A549 (cell line): ENCODE data around the gene CTIF. TPM values are rescaled to one million over a fixed set of nuclear protein-coding genes. Genes with fewer than 3 reads are reported as not detected.

Experiments
- ATAC-seq, 2 experiments: fragments of 200-7000 bp in 1 of 2; fragments of >200 bp in 1 of 2; cut with Nextera tagmentation in 1 of 2; cut with Tn5 transposase in 1 of 2; 3 replicates each; pipeline versions ENCODE4 v1.8.0 to v1.9.1; 2018 to 2020; ENCODE audit warnings: mild to moderate bottlenecking in 1 of 2, moderate library complexity in 1 of 2
- CTCF ChIA-PET: fragments of 300-600 bp; sonication (Branson Sonifier 250); formaldehyde crosslinking; extraction: SDS; loops from one replicate; lab custom pipeline; 2021; ENCODE audit warnings: antibody characterized with exemption, inconsistent platforms; lab: Yijun Ruan, JAX
- POLR2A ChIA-PET: fragments of 350-600 bp; formaldehyde crosslinking; extraction: SDS; loops from one replicate; lab custom pipeline; 2021; ENCODE audit warnings: antibody characterized with exemption, inconsistent platforms; lab: Yijun Ruan, JAX
- DNase-seq, 2 experiments: peaks; one replicate each; pipeline versions ENCODE4 v3.0.0 to v3.0.0-alpha.2; 2011 to 2016; ENCODE audit warnings: low read depth in 1 of 2, low spot score in 1 of 2
- FAIRE-seq: peaks from 2 replicates; lab custom pipeline; 2011; peaks lifted over from hg19 to GRCh38; lab: Jason Lieb, UNC
- H3K27ac ChIP-seq, 2 experiments: fragments of >200 bp; sonication (Bioruptor Twin); formaldehyde crosslinking; 3 replicates each; pipeline ENCODE4 v1.5.1; 2016 to 2017
- H3K4me1 ChIP-seq: fragments of >200 bp; sonication (Bioruptor Twin); formaldehyde crosslinking; 3 replicates; pipeline ENCODE4 v1.6.1; 2016
- H3K4me2 ChIP-seq: fragments of >200 bp; sonication (Bioruptor Twin); formaldehyde crosslinking; 3 replicates; pipeline ENCODE4 v1.6.1; 2016
- H3K4me3 ChIP-seq: fragments of >200 bp; sonication (Bioruptor Twin); formaldehyde crosslinking; 3 replicates; pipeline ENCODE4 v1.5.1; 2016
- H3K9me3 ChIP-seq: fragments of >200 bp; sonication (Bioruptor Twin); formaldehyde crosslinking; 3 replicates; pipeline ENCODE4 v1.6.1; 2016
- BHLHE40 ChIP-seq: IDR thresholded peaks from 2 replicates; pipeline ENCODE4 v1.6.1; 2012; ENCODE audit warnings: low read depth, low read length, inconsistent platforms
- CBX2 ChIP-seq: fragments of 200-600 bp; sonication (generic); IDR thresholded peaks from 2 replicates; pipeline ENCODE4 v1.6.1; 2016; ENCODE audit warnings: low read depth, mild to moderate bottlenecking, borderline replicate concordance
- CBX8 ChIP-seq: fragments of 200-600 bp; sonication (generic); IDR thresholded peaks from 2 replicates; pipeline ENCODE4 v1.6.1; 2016
- CEBPB ChIP-seq, 2 experiments: fragments of >200 bp in 1 of 2; sonication (Bioruptor Twin) in 1 of 2; formaldehyde crosslinking in 1 of 2; IDR thresholded peaks; 2 replicates each; pipeline ENCODE4 v1.6.1; 2012 to 2016
- EHF ChIP-seq: fragments of 250-450 bp; sonication (Bioruptor Pico); IDR thresholded peaks from 2 replicates; pipeline ENCODE4 v1.5.0; 2020; ENCODE audit warnings: mild to moderate bottlenecking
- FOSB ChIP-seq: fragments of 250-450 bp; sonication (Bioruptor Pico); IDR thresholded peaks from 2 replicates; pipeline ENCODE4 v1.5.0; 2020; ENCODE audit warnings: mild to moderate bottlenecking, moderate library complexity
- FOSL2 ChIP-seq, 2 experiments: fragments of 450-650 bp in 1 of 2; fragments of >200 bp in 1 of 2; sonication (Bioruptor Twin) in 1 of 2; formaldehyde crosslinking; IDR thresholded peaks; 2 replicates each; pipeline versions ENCODE4 v1.5.0 to v1.6.1; 2016 to 2020; ENCODE audit warnings: mild to moderate bottlenecking in 1 of 2, moderate library complexity in 1 of 2
- GATA3 ChIP-seq: IDR thresholded peaks from 2 replicates; pipeline ENCODE4 v1.6.1; 2012; ENCODE audit warnings: borderline replicate concordance
- HEYL ChIP-seq: fragments of 250-450 bp; sonication (Bioruptor Pico); IDR thresholded peaks from 2 replicates; pipeline ENCODE4 v1.8.0; 2021; ENCODE audit warnings: mild to moderate bottlenecking, moderate library complexity
- HOXA7 ChIP-seq: fragments of 250-450 bp; sonication (Bioruptor Pico); IDR thresholded peaks from 2 replicates; pipeline ENCODE4 v1.5.0; 2020; ENCODE audit warnings: mild to moderate bottlenecking, moderate library complexity
- JUN ChIP-seq, 2 experiments: fragments of >200 bp; sonication (Bioruptor Twin); formaldehyde crosslinking; IDR thresholded peaks; 2 replicates in 1 of 2; 3 replicates in 1 of 2; pipeline ENCODE4 v1.6.1; 2016 to 2017
- KDM1A ChIP-seq: fragments of 200-600 bp; sonication (generic); IDR thresholded peaks from 2 replicates; pipeline ENCODE4 v1.6.1; 2016; ENCODE audit warnings: low read depth, mild to moderate bottlenecking
- KDM5A ChIP-seq: fragments of 200-600 bp; sonication (generic); IDR thresholded peaks from 2 replicates; pipeline ENCODE4 v1.6.1; 2016; ENCODE audit warnings: antibody characterized with exemption, mild to moderate bottlenecking
- MYC ChIP-seq: IDR thresholded peaks from 2 replicates; pipeline ENCODE4 v1.6.1; 2012; ENCODE audit warnings: mild to moderate bottlenecking, inconsistent platforms, low read length, improper control_type of control experiment, borderline replicate concordance
- NFE2L2 ChIP-seq: fragments of 150-350 bp; conservative IDR thresholded peaks from 2 replicates; pipeline ENCODE4 v1.6.1; 2014; ENCODE audit warnings: low read length
- POLR2A ChIP-seq: IDR thresholded peaks from 2 replicates; pipeline ENCODE4 v1.6.1; 2012; ENCODE audit warnings: mild to moderate bottlenecking, low read length
- POLR2AphosphoS2 ChIP-seq: conservative IDR thresholded peaks from 2 replicates; pipeline ENCODE4 v1.6.1; 2012; ENCODE audit warnings: low read length, improper control_type of control experiment, inconsistent platforms
- RARB ChIP-seq: fragments of 250-450 bp; sonication (Bioruptor Pico); IDR thresholded peaks from 2 replicates; pipeline ENCODE4 v1.8.0; 2021; ENCODE audit warnings: mild to moderate bottlenecking, moderate library complexity
- RCOR1 ChIP-seq: fragments of 150-350 bp; IDR thresholded peaks from 2 replicates; pipeline ENCODE4 v1.6.1; 2014; ENCODE audit warnings: antibody characterized with exemption, low read length, low read depth
- TP53 ChIP-seq: fragments of 250-450 bp; sonication (Bioruptor Pico); IDR thresholded peaks from 2 replicates; pipeline ENCODE4 v1.5.0; 2021; ENCODE audit warnings: mild to moderate bottlenecking, moderate library complexity
- WGBS: methylation state at CpG from one replicate; pipeline ENCODE4 v1.1.6; 2017; ENCODE audit errors: missing lambda C conversion rate; 5-methylcytosine and 5-hydroxymethylcytosine counted together
- polyA plus RNA-seq, 4 experiments: library from polyadenylated mRNA; depleted of rRNA in 3 of 4; stranded (reverse); fragments of >200 nt; fragmentation: RNase III in 1 of 4; extraction: RNeasy Plus Mini Kit Qiagen cat#74134 plus additional on column Dnase treatment in 1 of 4; gene quantifications; 2 replicates in 3 of 4; 3 replicates in 1 of 4; pipeline ENCODE4 v1.2.3, GENCODE V29; 2011 to 2017
- TF ChIP-seq, protein P1 (sequence below): fragments of 450-650 bp; IDR thresholded peaks from 2 replicates; pipeline ENCODE4 v1.6.1; 2014; ENCODE audit warnings: antibody characterized with exemption
- TF ChIP-seq, protein P2 (sequence below): fragments of >200 bp; sonication (Bioruptor Twin); formaldehyde crosslinking; IDR thresholded peaks from 3 replicates; pipeline ENCODE4 v1.6.1; 2016
- TF ChIP-seq, protein P3 (sequence below): IDR thresholded peaks from 2 replicates; pipeline ENCODE4 v1.6.1; 2012
- TF ChIP-seq, protein P4 (sequence below): fragments of 250-450 bp; sonication (Bioruptor Pico); IDR thresholded peaks from 2 replicates; pipeline ENCODE4 v1.5.0; 2020; ENCODE audit warnings: low read depth, mild to moderate bottlenecking, moderate library complexity

CTIF gene
- polyA plus RNA-seq, 2 of the 4 experiments (the other 2 are of a cell fraction), result 17.0 to 24.7 TPM

DNA sequence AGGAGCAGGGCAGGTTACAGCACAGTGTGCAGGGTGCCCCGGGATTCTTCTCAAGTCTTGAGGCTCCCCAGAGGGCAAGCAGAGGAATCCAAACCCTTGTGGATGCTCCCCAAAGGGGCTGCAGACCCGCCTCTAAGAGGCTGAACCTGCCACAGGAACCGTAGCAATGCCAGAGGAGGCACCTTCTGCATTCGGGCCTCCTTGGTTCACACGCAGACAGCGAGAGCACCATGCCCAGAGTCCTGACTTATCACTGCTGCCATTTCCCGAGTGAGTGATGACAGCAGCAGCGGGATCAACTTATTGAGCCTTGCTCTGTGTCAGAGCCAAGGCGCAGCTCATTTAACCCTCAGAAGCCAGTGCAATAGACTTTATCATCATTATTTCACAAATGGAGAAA is 203.5 kb downstream of the CTIF start:
- ATAC-seq (no peak), FAIRE-seq (no peak), DNase-seq (no peak)
- no peak overlapping the region for H3K27ac ChIP-seq
- WGBS, result 91% methylated on average over 8 of the region's 9 CpGs
- H3K4me3 ChIP-seq, result no peak overlapping the region
- no peak overlapping the region for H3K4me2 ChIP-seq
- ChIA-PET CTCF (no interaction called here), POLR2A (no interaction called here)
- H3K9me3 ChIP-seq, result no peaks in the 10 kb centered on the region
- TF ChIP-seq HOXA7 (no peak), RARB (CRISPR knock-in tag) (no peak), FOSL2 (IDR thresholded peaks at IDR 0.05) (no peak), FOSL2 (CRISPR knock-in tag; IDR thresholded peaks at IDR 0.05) (no peak), GATA3 (no peak), BHLHE40 (no peak), JUN (IDR thresholded peaks at IDR 0.05) (no peak), EHF (no peak), POLR2A (no peak), NFE2L2 (no peak), FOSB (CRISPR knock-in tag) (no peak), CBX2 (no peak), CEBPB (IDR thresholded peaks at IDR 0.05) (no peak), TP53 (no peak), KDM1A (no peak), CBX8 (no peak), KDM5A (no peak)
- TF ChIP-seq, protein P1, sequence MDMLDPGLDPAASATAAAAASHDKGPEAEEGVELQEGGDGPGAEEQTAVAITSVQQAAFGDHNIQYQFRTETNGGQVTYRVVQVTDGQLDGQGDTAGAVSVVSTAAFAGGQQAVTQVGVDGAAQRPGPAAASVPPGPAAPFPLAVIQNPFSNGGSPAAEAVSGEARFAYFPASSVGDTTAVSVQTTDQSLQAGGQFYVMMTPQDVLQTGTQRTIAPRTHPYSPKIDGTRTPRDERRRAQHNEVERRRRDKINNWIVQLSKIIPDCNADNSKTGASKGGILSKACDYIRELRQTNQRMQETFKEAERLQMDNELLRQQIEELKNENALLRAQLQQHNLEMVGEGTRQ, result no peak
- no peaks in the 10 kb centered on the region for H3K4me1 ChIP-seq

DNA sequence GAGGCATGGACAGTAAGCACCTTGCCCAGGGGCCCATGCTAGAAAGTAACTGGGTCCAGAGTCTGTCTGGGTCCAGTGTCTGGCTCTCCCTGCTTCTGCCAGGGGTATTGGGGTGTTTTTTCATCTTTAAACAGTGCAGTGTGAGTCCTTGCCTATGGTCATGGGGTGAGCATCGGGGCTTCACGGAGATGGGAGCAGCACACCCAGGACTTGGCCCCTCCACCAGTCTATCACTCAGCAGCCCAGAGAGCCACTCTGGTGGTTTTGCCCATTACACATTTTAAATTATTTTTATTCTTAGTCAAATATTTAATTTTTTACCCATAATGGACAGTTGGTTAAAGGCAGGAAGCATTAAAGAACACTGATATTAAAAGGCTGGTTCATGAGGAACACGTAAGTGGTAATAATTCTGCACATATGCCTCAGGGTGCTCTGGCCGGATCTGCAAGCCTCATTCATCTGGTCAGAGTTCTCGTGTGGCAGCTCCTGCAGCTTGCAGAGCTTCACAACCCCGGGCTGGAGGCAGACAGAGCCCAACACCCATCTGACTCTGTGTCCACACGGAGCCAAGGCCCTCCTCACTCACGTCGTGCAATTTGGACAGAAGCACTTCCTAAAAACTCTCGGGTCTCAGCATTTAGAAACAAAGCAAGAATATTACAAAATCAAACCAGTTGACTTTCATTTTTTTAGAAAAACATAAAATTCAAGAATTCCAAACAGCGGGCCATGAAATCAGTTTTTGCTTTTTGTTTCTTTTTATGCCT is 204.1 kb downstream of the CTIF start:
- Histone ChIP-seq H3K4me3 (no peak overlapping the region), H3K4me2 (no peak overlapping the region), H3K9me3 (no peaks in the 10 kb centered on the region), H3K27ac (no peak overlapping the region), H3K4me1 (no peaks in the 10 kb centered on the region)
- TF ChIP-seq RCOR1 (no peak), JUN (IDR thresholded peaks at IDR 0.05) (no peak)
- TF ChIP-seq, protein P2, sequence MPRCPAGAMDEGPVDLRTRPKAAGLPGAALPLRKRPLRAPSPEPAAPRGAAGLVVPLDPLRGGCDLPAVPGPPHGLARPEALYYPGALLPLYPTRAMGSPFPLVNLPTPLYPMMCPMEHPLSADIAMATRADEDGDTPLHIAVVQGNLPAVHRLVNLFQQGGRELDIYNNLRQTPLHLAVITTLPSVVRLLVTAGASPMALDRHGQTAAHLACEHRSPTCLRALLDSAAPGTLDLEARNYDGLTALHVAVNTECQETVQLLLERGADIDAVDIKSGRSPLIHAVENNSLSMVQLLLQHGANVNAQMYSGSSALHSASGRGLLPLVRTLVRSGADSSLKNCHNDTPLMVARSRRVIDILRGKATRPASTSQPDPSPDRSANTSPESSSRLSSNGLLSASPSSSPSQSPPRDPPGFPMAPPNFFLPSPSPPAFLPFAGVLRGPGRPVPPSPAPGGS, result no peak
- ChIA-PET POLR2A (no interaction called here), CTCF (no interaction called here)
- ATAC-seq, result no peak
- FAIRE-seq, result no peak
- WGBS, result 89% methylated on average over 11 of the region's 11 CpGs
- no peak for DNase-seq

DNA sequence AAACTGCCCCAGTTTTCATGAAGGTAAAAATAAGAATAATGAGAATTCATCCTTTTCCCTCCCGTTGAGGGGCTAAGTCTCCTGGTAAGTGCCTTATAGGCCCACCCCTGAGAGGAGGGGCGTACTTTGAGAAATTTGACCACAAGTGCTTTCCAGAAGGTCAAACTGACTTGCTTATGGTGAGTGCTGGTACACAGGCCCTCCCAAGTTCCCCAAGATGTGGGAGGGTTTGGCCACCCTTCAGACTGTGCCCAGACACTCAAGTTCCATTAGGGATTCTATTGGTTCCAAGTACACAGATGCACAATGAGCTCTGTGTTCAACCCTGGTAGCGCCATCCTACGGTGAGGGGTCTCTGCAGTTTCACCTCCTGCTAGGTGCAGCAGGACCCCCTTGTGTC is 205.1 kb downstream of the CTIF start:
- Histone ChIP-seq H3K4me1 (no peaks in the 10 kb centered on the region), H3K9me3 (no peaks in the 10 kb centered on the region), H3K4me2 (no peak overlapping the region)
- POLR2A ChIA-PET, result no interaction called here
- no peak for TF ChIP-seq HEYL (CRISPR knock-in tag)
- TF ChIP-seq MYC, result no peak
- TF ChIP-seq, protein P3, sequence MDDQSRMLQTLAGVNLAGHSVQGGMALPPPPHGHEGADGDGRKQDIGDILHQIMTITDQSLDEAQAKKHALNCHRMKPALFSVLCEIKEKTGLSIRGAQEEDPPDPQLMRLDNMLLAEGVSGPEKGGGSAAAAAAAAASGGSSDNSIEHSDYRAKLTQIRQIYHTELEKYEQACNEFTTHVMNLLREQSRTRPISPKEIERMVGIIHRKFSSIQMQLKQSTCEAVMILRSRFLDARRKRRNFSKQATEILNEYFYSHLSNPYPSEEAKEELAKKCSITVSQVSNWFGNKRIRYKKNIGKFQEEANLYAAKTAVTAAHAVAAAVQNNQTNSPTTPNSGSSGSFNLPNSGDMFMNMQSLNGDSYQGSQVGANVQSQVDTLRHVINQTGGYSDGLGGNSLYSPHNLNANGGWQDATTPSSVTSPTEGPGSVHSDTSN, result no peak
- TF ChIP-seq, protein P4, sequence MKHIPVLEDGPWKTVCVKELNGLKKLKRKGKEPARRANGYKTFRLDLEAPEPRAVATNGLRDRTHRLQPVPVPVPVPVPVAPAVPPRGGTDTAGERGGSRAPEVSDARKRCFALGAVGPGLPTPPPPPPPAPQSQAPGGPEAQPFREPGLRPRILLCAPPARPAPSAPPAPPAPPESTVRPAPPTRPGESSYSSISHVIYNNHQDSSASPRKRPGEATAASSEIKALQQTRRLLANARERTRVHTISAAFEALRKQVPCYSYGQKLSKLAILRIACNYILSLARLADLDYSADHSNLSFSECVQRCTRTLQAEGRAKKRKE (CRISPR knock-in tag), result no peak
- no peak for TF ChIP-seq POLR2AphosphoS2
- TF ChIP-seq HOXA7, result no peak
- TF ChIP-seq, protein P1, result no peak
- TF ChIP-seq, all 56 proteins: peak for 0
- no peak overlapping the region for H3K27ac ChIP-seq
- ATAC-seq (no peak), DNase-seq (no peak), FAIRE-seq (no peak)
- no peak overlapping the region for H3K4me3 ChIP-seq
- CTCF ChIA-PET, result no interaction called here
- WGBS, result 93% methylated on average over 4 of the region's 4 CpGs
